Epithelial cell of esophagus (primary cell): ENCODE measurements around the gene SMURF2.

Experiments used
- DNase-seq: peaks from one replicate; pipeline ENCODE4 v3.0.0; 2010; ENCODE audit warnings: low read depth
- H3K4me3 ChIP-seq: 2 replicates; pipeline ENCODE4 v1.5.1; 2011; ENCODE audit warnings: mild to moderate bottlenecking, low read length, control low read depth
- TF ChIP-seq, protein P1 (sequence below): IDR thresholded peaks from 2 replicates; pipeline ENCODE4 v1.5.1; 2011; ENCODE audit warnings: low read depth, mild to moderate bottlenecking, low read length, control low read depth, inconsistent platforms; ENCODE audit not compliant: insufficient read depth; ENCODE audit errors: missing control alignments

The SMURF2 gene

DNA sequence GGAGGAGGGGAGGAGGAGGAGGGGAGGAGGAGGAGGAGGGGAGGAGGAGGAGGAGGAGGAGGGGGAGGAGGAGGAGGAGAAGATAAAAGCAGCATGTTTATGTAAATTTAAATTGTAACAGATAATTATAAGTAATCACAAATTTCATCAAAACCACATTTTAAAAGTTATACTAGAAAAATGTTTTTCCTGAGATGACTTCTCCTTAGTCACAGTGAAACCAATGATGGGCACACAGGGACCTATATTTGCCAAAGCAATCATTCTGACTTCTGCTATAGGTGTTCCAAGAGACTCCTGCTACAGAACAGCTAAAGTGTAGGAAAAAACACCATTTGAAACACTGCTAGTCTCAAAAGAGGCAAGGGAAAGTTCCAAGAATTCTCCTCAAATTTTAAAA, 88.9 kb downstream of the SMURF2 start:
- DNase-seq = no peak

DNA sequence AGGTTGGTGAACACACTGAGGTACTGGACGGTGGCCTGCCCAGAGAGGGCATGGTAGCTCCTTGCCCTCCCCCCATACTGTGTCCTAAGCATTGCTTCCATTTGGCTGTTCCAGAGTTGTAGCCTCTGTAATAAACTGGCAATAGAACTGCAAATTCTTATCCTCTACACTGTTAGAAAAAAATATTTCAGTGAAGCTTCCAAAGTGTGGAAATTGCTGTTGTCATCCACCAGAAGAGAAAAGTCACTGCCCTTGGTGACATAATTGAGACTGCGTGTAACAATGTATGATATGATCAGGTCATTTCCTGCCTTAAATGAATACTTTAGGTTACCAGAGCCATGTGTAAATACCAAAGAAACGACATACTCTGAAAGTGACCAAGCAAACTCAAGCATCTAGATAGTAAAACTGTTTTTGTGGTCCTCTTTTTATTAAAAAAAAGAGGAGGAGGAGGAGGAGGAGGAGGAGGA, 89.4 kb downstream of the SMURF2 start:
- TF ChIP-seq, protein P1, sequence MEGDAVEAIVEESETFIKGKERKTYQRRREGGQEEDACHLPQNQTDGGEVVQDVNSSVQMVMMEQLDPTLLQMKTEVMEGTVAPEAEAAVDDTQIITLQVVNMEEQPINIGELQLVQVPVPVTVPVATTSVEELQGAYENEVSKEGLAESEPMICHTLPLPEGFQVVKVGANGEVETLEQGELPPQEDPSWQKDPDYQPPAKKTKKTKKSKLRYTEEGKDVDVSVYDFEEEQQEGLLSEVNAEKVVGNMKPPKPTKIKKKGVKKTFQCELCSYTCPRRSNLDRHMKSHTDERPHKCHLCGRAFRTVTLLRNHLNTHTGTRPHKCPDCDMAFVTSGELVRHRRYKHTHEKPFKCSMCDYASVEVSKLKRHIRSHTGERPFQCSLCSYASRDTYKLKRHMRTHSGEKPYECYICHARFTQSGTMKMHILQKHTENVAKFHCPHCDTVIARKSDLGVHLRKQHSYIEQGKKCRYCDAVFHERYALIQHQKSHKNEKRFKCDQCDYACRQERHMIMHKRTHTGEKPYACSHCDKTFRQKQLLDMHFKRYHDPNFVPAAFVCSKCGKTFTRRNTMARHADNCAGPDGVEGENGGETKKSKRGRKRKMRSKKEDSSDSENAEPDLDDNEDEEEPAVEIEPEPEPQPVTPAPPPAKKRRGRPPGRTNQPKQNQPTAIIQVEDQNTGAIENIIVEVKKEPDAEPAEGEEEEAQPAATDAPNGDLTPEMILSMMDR = no peak
- no peak overlapping the region for H3K4me3 ChIP-seq
- DNase-seq = no peak

More for the DNA sequence above, 88.9 kb downstream of the SMURF2 start:
- TF ChIP-seq, protein P1 = no peak
- H3K4me3 ChIP-seq = no peak overlapping the region

DNA sequence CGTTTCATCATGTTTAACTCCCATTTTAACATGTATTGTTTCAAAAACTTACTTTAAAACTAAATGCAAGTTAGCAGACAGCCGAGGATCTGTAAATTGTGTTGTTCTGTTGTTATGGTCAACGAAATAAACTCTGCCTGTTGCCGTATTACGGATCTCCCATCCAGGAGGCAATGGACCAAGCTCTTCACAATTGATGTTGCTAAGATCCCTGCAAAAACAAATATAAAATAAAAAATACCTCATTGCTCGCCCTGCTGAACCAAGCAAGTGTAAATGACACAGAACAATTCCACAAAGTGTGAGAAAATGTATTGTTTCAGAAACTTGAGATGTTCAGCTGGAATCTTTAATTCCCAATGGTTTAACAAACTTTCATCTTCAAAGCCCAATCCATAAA, 90.4 kb downstream of the SMURF2 start:
- TF ChIP-seq, protein P1 = no peak
- H3K4me3 ChIP-seq = no peak overlapping the region
- DNase-seq = no peak

DNA sequence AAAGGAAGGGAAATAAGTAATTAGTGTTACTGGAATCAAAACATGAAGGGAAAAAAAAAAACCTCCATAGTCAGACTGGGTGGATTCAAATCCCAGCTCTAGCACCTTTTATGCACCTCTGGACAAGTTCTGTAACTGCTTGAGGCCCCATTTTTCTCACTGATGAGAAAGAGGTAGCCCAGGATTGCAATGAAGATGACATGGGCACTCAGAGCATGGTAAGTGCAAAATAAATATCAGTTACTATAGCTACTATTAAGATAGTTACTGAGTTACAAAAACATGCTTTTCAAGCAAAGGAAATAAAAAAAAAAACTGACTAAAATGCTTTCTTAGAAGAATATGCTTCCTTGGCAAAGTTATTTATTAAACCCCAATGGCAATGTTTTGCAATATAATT, 96.5 kb downstream of the SMURF2 start:
- no peak overlapping the region for H3K4me3 ChIP-seq
- DNase-seq = no peak
- TF ChIP-seq, protein P1 = no peak

DNA sequence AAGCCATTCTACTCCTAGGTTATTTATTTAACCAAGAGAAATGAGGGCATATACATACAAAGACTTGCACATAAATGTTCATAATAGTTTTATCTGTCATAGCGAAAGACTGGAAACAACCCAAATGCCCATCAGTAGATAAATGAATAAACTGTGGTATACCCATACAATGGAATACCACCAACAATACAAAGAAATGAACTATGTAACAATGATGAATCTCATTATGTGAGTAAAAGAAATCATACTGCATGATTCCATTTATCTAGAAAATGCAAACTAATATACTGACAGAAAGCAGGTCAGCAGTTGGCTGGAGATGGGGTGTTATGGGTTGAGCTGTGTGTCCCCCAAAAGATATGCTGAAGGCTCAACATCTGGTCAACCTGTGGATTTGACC, 98.0 kb downstream of the SMURF2 start:
- DNase-seq = no peak
- TF ChIP-seq, protein P1 = no peak
- no peak overlapping the region for H3K4me3 ChIP-seq

DNA sequence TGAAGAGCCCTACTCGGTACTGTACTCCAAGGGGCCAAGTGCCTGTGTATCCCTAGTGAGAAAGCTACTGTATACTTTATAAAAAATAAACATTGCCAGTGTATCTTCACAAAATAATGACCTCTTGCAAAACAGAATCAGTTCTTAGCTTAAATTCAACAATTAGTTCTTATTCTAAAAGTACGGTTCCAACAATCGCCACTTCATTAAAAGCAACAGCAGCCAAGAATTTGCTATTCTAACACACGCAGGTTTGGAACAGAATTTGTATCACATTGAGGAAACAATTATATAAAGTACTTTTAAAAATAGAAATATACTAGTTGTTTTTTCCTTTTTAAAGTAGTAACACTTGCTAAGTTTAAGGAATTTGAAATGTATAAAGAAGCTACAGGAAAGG, 106.8 kb downstream of the SMURF2 start:
- TF ChIP-seq, protein P1 = no peak
- no peak for DNase-seq
- H3K4me3 ChIP-seq = no peak overlapping the region

DNA sequence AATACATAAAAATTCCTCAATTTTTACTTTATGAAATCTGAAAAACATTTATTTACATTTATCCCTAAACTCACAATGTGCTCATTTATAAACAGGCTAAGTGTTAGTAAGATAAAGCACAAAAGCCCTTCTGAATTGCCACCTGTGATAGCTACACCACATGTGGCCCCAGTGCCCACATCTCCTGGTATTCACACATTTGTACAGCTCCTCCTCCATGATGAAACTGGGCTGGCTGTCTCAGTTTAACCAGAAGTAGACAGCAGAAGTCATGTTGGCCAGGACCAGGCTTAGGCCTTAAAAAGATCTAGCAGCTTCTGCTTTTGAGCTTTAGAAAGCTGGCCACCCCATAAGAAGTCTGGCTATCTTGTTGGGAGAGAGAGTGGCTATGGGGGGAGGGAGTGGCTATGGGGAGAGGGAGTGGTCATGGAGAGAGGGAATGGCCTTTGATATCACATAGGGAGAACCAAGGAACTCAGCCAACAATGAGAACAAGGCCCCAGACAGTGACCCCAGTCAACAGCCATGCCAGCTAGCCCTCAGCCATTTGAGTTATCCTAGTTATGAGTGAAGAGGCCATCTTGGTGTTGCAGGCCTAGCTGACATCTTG, 108.0 kb downstream of the SMURF2 start:
- TF ChIP-seq, protein P1 = no peak
- DNase-seq = no peak
- H3K4me3 ChIP-seq = no peak overlapping the region
